HEK293 (cell line): ENCODE data around the gene HOXB1.
A peak's percentile ranks its signal among the peaks of the same experiment; 100 is the strongest.

Experiments
- AEBP2 ChIP-seq: fragments of 450-650 bp; formaldehyde crosslinking; IDR thresholded peaks from 2 replicates; pipeline ENCODE4 v1.5.1; 2016; ENCODE audit warnings: missing biosample characterization, missing genetic modification characterization, borderline replicate concordance
- BCL11A ChIP-seq: fragments of 450-650 bp; formaldehyde crosslinking; IDR thresholded peaks from 2 replicates; pipeline ENCODE4 v1.5.1; 2016; ENCODE audit warnings: low read depth, missing biosample characterization, missing genetic modification characterization
- FEZF1 ChIP-seq: fragments of 450-650 bp; formaldehyde crosslinking; IDR thresholded peaks from 2 replicates; pipeline ENCODE4 v1.5.1; 2016; ENCODE audit warnings: missing biosample characterization, missing genetic modification characterization
- GLI4 ChIP-seq: fragments of 450-650 bp; formaldehyde crosslinking; IDR thresholded peaks from 2 replicates; pipeline ENCODE4 v1.5.1; 2016; ENCODE audit warnings: missing biosample characterization, missing genetic modification characterization
- GLIS1 ChIP-seq: fragments of 450-650 bp; formaldehyde crosslinking; IDR thresholded peaks from 2 replicates; pipeline ENCODE4 v1.5.1; 2016; ENCODE audit warnings: missing biosample characterization, missing genetic modification characterization
- HOXA7 ChIP-seq: sonication (generic); formaldehyde crosslinking; IDR thresholded peaks from 2 replicates; pipeline ENCODE4 v1.8.1; 2022; ENCODE audit warnings: missing genetic modification reagents, borderline replicate concordance
- MYNN ChIP-seq: fragments of 450-650 bp; formaldehyde crosslinking; IDR thresholded peaks from 2 replicates; pipeline ENCODE4 v1.5.1; 2016; ENCODE audit warnings: missing biosample characterization, missing genetic modification characterization, borderline replicate concordance
- MZF1 ChIP-seq: fragments of 450-650 bp; formaldehyde crosslinking; IDR thresholded peaks from 2 replicates; pipeline ENCODE4 v1.5.1; 2017; ENCODE audit warnings: missing biosample characterization, missing genetic modification characterization, borderline replicate concordance
- OVOL3 ChIP-seq: fragments of 450-650 bp; formaldehyde crosslinking; IDR thresholded peaks from 2 replicates; pipeline ENCODE4 v1.5.1; 2016; ENCODE audit warnings: missing biosample characterization, missing genetic modification characterization
- YY1 ChIP-seq: fragments of 450-650 bp; formaldehyde crosslinking; IDR thresholded peaks from 2 replicates; pipeline ENCODE4 v1.5.1; 2018; ENCODE audit warnings: missing biosample characterization, missing genetic modification characterization
- ZBTB17 ChIP-seq: fragments of 450-650 bp; formaldehyde crosslinking; IDR thresholded peaks from 2 replicates; pipeline ENCODE4 v1.5.1; 2016; ENCODE audit warnings: missing biosample characterization, missing genetic modification characterization
- ZNF138 ChIP-seq: fragments of 450-650 bp; formaldehyde crosslinking; IDR thresholded peaks from 2 replicates; pipeline ENCODE4 v1.5.1; 2016; ENCODE audit warnings: missing biosample characterization, missing genetic modification characterization, borderline replicate concordance
- ZNF140 ChIP-seq: fragments of 450-650 bp; formaldehyde crosslinking; IDR thresholded peaks from 2 replicates; pipeline ENCODE4 v1.5.1; 2016; ENCODE audit warnings: missing biosample characterization, missing genetic modification characterization
- ZNF223 ChIP-seq: fragments of 450-650 bp; formaldehyde crosslinking; IDR thresholded peaks from 2 replicates; pipeline ENCODE4 v1.5.1; 2016; ENCODE audit warnings: missing biosample characterization, missing genetic modification characterization
- ZNF23 ChIP-seq: fragments of 450-650 bp; formaldehyde crosslinking; IDR thresholded peaks from 2 replicates; pipeline ENCODE4 v1.5.1; 2016; ENCODE audit warnings: missing biosample characterization, missing genetic modification characterization, borderline replicate concordance
- ZNF24 ChIP-seq: fragments of 450-650 bp; formaldehyde crosslinking; IDR thresholded peaks from 2 replicates; pipeline ENCODE4 v1.5.1; 2016; ENCODE audit warnings: missing biosample characterization, missing genetic modification characterization
- ZNF341 ChIP-seq: fragments of 450-650 bp; formaldehyde crosslinking; IDR thresholded peaks from 2 replicates; pipeline ENCODE4; 2016; ENCODE audit warnings: low read depth, missing biosample characterization, missing genetic modification characterization
- ZNF37A ChIP-seq: fragments of 450-650 bp; IDR thresholded peaks from 2 replicates; pipeline ENCODE4 v1.5.1; 2018; ENCODE audit warnings: missing biosample characterization, missing genetic modification characterization
- ZNF433 ChIP-seq: fragments of 450-650 bp; formaldehyde crosslinking; IDR thresholded peaks from 2 replicates; pipeline ENCODE4 v1.5.1; 2016; ENCODE audit warnings: missing biosample characterization, missing genetic modification characterization, low read depth
- ZNF529 ChIP-seq: fragments of 450-650 bp; formaldehyde crosslinking; IDR thresholded peaks from 2 replicates; pipeline ENCODE4 v1.5.1; 2017; ENCODE audit warnings: missing genetic modification characterization, missing biosample characterization; ENCODE audit not compliant: insufficient replicate concordance
- ZNF580 ChIP-seq: fragments of 450-650 bp; formaldehyde crosslinking; IDR thresholded peaks from 2 replicates; pipeline ENCODE4 v1.5.1; 2016; ENCODE audit warnings: missing biosample characterization, missing genetic modification characterization
- ZNF610 ChIP-seq: fragments of 450-650 bp; formaldehyde crosslinking; IDR thresholded peaks from 2 replicates; pipeline ENCODE4 v1.5.1; 2016; ENCODE audit warnings: missing biosample characterization, missing genetic modification characterization, borderline replicate concordance
- ZNF623 ChIP-seq: fragments of 450-650 bp; formaldehyde crosslinking; IDR thresholded peaks from 2 replicates; pipeline ENCODE4 v1.5.1; 2016; ENCODE audit warnings: missing biosample characterization, missing genetic modification characterization
- ZNF626 ChIP-seq: fragments of 450-650 bp; sonication (Bioruptor Pico); formaldehyde crosslinking; IDR thresholded peaks from 2 replicates; pipeline ENCODE4 v1.5.1; 2018; ENCODE audit warnings: missing biosample characterization, missing genetic modification characterization, inconsistent platforms
- ZNF654 ChIP-seq: fragments of 450-650 bp; formaldehyde crosslinking; IDR thresholded peaks from 2 replicates; pipeline ENCODE4 v1.5.1; 2016; ENCODE audit warnings: low read depth, missing biosample characterization, missing genetic modification characterization
- ZNF701 ChIP-seq: fragments of 450-650 bp; formaldehyde crosslinking; IDR thresholded peaks from 2 replicates; pipeline ENCODE4 v1.5.1; 2016; ENCODE audit warnings: missing biosample characterization, missing genetic modification characterization
- ZNF704 ChIP-seq: fragments of 450-650 bp; formaldehyde crosslinking; IDR thresholded peaks from 2 replicates; pipeline ENCODE4 v1.5.1; 2016; ENCODE audit warnings: missing biosample characterization, missing genetic modification characterization
- ZNF785 ChIP-seq: fragments of 450-650 bp; formaldehyde crosslinking; IDR thresholded peaks from 2 replicates; pipeline ENCODE4 v1.5.1; 2016; ENCODE audit warnings: missing biosample characterization, missing genetic modification characterization
- TF ChIP-seq, protein P1 (sequence below): fragments of 450-650 bp; formaldehyde crosslinking; IDR thresholded peaks from 2 replicates; pipeline ENCODE4 v1.5.1; 2017; ENCODE audit warnings: missing biosample characterization, missing genetic modification characterization
- TF ChIP-seq, protein P2 (sequence below): fragments of 450-650 bp; IDR thresholded peaks from 2 replicates; pipeline ENCODE4 v1.5.1; 2018; ENCODE audit warnings: missing biosample characterization, mild to moderate bottlenecking, missing genetic modification characterization
- TF ChIP-seq, protein P3 (sequence below): fragments of 450-650 bp; formaldehyde crosslinking; IDR thresholded peaks from 2 replicates; pipeline ENCODE4 v1.5.1; 2017; ENCODE audit warnings: missing biosample characterization, missing genetic modification characterization

The HOXB1 gene

GRCh38 chr17:48561884-48562810, 31.3 kb upstream of the HOXB1 start (continued):
- TF ChIP-seq ZNF24 (tag by site-specific recombination) (peak; percentile 63; the same call in 1 of the 2 replicates), AEBP2 (tag by site-specific recombination) (no peak), HOXA7 (CRISPR knock-in tag) (no peak), MYNN (tag by site-specific recombination) (no peak), ZNF433 (tag by site-specific recombination) (no peak), GLI4 (tag by site-specific recombination) (no peak), YY1 (tag by site-specific recombination) (no peak), ZNF701 (tag by site-specific recombination) (no peak), ZNF140 (no peak), ZNF785 (tag by site-specific recombination) (no peak), ZNF704 (tag by site-specific recombination) (no peak), MZF1 (tag by site-specific recombination) (peak; percentile 88; the same call in 1 of the 2 replicates), ZNF23 (tag by site-specific recombination) (no peak), BCL11A (0 out of 2 replicates have a peak, but pooled peaks have one; percentile 14), ZNF223 (tag by site-specific recombination) (no peak; the same call in 1 of the 2 replicates), OVOL3 (tag by site-specific recombination) (0 out of 2 replicates have a peak, but pooled peaks have one; percentile 35), ZBTB17 (tag by site-specific recombination) (peak; percentile 74), ZNF626 (tag by site-specific recombination) (no peak), ZNF654 (tag by site-specific recombination) (no peak), ZNF623 (tag by site-specific recombination) (no peak), ZNF138 (no peak), ZNF341 (peak; percentile 70), GLIS1 (tag by site-specific recombination) (peak; percentile 91), ZNF37A (tag by site-specific recombination) (no peak), ZNF529 (no peak), FEZF1 (tag by site-specific recombination) (peak; percentile 97), ZNF610 (tag by site-specific recombination) (no peak), ZNF580 (tag by site-specific recombination) (peak; percentile 78)
- TF ChIP-seq, protein P1, sequence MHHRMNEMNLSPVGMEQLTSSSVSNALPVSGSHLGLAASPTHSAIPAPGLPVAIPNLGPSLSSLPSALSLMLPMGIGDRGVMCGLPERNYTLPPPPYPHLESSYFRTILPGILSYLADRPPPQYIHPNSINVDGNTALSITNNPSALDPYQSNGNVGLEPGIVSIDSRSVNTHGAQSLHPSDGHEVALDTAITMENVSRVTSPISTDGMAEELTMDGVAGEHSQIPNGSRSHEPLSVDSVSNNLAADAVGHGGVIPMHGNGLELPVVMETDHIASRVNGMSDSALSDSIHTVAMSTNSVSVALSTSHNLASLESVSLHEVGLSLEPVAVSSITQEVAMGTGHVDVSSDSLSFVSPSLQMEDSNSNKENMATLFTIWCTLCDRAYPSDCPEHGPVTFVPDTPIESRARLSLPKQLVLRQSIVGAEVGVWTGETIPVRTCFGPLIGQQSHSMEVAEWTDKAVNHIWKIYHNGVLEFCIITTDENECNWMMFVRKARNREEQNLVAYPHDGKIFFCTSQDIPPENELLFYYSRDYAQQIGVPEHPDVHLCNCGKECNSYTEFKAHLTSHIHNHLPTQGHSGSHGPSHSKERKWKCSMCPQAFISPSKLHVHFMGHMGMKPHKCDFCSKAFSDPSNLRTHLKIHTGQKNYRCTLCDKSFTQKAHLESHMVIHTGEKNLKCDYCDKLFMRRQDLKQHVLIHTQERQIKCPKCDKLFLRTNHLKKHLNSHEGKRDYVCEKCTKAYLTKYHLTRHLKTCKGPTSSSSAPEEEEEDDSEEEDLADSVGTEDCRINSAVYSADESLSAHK: peak; percentile 94
- TF ChIP-seq, protein P2, sequence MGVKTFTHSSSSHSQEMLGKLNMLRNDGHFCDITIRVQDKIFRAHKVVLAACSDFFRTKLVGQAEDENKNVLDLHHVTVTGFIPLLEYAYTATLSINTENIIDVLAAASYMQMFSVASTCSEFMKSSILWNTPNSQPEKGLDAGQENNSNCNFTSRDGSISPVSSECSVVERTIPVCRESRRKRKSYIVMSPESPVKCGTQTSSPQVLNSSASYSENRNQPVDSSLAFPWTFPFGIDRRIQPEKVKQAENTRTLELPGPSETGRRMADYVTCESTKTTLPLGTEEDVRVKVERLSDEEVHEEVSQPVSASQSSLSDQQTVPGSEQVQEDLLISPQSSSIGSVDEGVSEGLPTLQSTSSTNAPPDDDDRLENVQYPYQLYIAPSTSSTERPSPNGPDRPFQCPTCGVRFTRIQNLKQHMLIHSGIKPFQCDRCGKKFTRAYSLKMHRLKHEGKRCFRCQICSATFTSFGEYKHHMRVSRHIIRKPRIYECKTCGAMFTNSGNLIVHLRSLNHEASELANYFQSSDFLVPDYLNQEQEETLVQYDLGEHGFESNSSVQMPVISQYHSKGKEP (tag by site-specific recombination): peak; percentile 99
- TF ChIP-seq, protein P3, sequence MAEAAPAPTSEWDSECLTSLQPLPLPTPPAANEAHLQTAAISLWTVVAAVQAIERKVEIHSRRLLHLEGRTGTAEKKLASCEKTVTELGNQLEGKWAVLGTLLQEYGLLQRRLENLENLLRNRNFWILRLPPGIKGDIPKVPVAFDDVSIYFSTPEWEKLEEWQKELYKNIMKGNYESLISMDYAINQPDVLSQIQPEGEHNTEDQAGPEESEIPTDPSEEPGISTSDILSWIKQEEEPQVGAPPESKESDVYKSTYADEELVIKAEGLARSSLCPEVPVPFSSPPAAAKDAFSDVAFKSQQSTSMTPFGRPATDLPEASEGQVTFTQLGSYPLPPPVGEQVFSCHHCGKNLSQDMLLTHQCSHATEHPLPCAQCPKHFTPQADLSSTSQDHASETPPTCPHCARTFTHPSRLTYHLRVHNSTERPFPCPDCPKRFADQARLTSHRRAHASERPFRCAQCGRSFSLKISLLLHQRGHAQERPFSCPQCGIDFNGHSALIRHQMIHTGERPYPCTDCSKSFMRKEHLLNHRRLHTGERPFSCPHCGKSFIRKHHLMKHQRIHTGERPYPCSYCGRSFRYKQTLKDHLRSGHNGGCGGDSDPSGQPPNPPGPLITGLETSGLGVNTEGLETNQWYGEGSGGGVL (tag by site-specific recombination): peak; percentile 58
